NT2/D1 (cell line): ENCODE data around the gene PHRF1.

Experiments used
- DNase-seq: peaks from one replicate; pipeline ENCODE4 v3.0.0-alpha.2; 2011; ENCODE audit warnings: low read depth, low spot score
- H3K27me3 ChIP-seq: 2 replicates; pipeline ENCODE4 v1.6.0; 2011; ENCODE audit warnings: mild to moderate bottlenecking; ENCODE audit not compliant: insufficient read length, insufficient read depth
- H3K36me3 ChIP-seq: 2 replicates; pipeline ENCODE4 v1.6.1; 2011; ENCODE audit warnings: mild to moderate bottlenecking, low read length, mixed read lengths; ENCODE audit not compliant: insufficient read depth, insufficient read length
- H3K4me1 ChIP-seq: 2 replicates; pipeline ENCODE4 v1.5.1; 2011; ENCODE audit not compliant: insufficient read depth, insufficient read length
- H3K4me3 ChIP-seq: 2 replicates; pipeline ENCODE4 v1.5.1; 2011; ENCODE audit warnings: low read depth; ENCODE audit not compliant: insufficient read length
- H3K9ac ChIP-seq: 2 replicates; pipeline ENCODE4 v1.6.0; 2011; ENCODE audit warnings: low read depth; ENCODE audit not compliant: insufficient read length
- H3K9me3 ChIP-seq: 2 replicates; pipeline ENCODE4 v1.5.1; 2011; ENCODE audit warnings: mild to moderate bottlenecking, low read length; ENCODE audit not compliant: insufficient read depth
- SUZ12 ChIP-seq: IDR thresholded peaks from 2 replicates; pipeline ENCODE4 v1.6.1; 2011; ENCODE audit not compliant: insufficient read length, insufficient read depth; ENCODE audit errors: extremely low read depth
- YY1 ChIP-seq: IDR thresholded peaks from 2 replicates; pipeline ENCODE4 v1.6.1; 2011; ENCODE audit not compliant: insufficient read length, insufficient read depth
- ZNF274 ChIP-seq: IDR thresholded peaks from 2 replicates; pipeline ENCODE4 v1.6.1; 2011; ENCODE audit warnings: mild to moderate bottlenecking, low read depth, low read length

Gene PHRF1

DNA sequence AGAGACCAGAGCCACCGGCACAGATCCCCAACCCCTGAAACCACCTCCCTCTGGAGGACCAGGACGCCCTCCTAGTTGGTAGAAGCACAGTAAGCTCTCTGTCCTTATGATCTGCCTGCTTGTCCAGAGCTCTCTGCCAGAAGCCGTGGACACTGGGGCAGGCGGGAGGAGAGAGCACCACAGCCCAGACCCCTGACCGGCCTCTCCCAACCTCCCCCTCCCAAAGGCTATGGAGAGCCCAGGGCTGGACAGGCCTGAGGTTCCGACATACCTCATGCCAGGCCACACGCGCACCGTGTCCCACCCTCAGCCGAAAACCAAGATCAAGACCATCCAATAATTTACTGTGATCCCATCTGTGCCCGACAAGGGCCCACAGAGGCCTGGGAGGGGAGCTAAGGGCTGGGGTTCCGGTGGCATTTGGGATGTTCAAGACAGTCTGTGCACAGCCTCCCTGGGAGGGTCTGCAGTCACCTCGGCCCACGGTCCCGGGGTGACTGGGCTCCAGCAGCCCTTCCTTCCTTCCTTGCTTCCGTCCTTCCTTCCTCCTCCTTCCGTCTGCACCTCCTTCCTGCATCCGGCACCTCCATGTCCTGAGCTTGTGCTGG is 44.2 kb upstream of the PHRF1 start:
- TF ChIP-seq SUZ12 (no peak), ZNF274 (no peak), YY1 (no peak)
- no peak for DNase-seq
- H3K36me3 ChIP-seq: peaks cover 54% of the 10 kb centered on the region
- no peaks in the 10 kb centered on the region for H3K9me3 ChIP-seq
- peaks cover 16% of the 10 kb centered on the region for H3K4me1 ChIP-seq
- peak overlapping the region; percentile 42 for H3K9ac ChIP-seq
- peaks cover 10% of the 10 kb centered on the region for H3K27me3 ChIP-seq
- H3K4me3 ChIP-seq: no peak overlapping the region

DNA sequence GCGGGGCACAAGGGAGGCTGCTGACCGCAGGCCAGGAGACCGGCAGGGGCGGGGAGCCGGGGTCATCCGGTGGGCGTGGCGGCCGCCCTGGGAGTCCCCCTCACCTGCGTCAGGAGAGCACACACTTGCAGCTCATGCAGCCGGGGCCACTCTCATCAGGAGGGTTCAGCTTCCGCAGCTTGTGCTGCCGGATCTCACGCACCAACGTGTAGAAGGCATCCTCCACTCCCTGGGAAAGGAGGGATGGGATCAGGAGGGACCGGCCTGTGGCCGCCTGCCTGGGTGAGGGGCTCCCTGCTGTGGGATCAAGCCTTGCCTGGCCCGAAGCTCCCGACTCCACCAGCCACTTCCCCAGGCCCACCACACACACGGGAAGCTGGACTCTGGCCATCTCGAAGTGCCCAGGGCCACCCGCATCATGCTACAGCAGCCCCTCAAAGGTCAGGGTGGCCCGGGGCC is 43.7 kb upstream of the PHRF1 start:
- no peaks in the 10 kb centered on the region for H3K9me3 ChIP-seq
- H3K9ac ChIP-seq: peak overlapping the region; percentile 42
- H3K27me3 ChIP-seq: peaks cover 15% of the 10 kb centered on the region
- H3K4me1 ChIP-seq: peaks cover 19% of the 10 kb centered on the region
- no peak for TF ChIP-seq ZNF274
- peak overlapping the region; percentile 8 for H3K4me3 ChIP-seq
- DNase-seq: no peak
- peaks cover 54% of the 10 kb centered on the region for H3K36me3 ChIP-seq

DNA sequence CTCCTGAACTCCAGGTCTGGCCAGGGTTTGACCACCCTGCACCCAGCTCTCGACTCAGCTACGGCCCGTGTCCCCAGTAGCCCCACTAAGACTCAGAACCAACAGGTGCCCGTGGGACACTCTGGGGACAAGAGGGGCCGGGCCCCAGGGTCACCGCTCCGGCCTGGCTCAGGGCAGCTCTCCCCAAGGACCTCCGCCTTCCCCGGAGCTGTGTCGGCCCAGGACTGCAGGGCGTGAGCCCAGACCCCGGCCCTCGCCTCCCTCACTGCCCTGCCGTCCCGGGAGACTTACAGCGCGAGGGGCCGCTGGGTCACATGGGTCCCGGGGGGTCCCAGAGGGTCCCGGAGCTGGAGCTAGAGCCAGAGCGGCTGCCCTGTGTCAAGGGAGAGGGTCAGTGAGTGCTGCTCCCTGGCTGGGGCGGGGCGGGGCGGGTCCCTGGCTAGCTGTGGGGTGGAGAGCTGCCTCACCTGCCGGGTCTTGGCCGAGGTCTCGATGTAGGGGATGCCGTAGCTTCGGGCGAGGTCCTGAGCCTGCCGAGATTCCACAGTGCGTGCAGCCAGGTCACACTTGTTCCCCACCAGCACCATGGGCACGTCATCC is 43.2 kb upstream of the PHRF1 start:
- H3K4me1 ChIP-seq: peaks cover 24% of the 10 kb centered on the region
- H3K27me3 ChIP-seq: peaks cover 21% of the 10 kb centered on the region
- H3K4me3 ChIP-seq: peak overlapping the region; percentile 8
- no peak for DNase-seq
- H3K9me3 ChIP-seq: no peaks in the 10 kb centered on the region
- peak overlapping the region; percentile 94 for H3K9ac ChIP-seq
- TF ChIP-seq SUZ12: no peak
- TF ChIP-seq YY1: no peak
- no peak for TF ChIP-seq ZNF274
- peaks cover 54% of the 10 kb centered on the region for H3K36me3 ChIP-seq

DNA sequence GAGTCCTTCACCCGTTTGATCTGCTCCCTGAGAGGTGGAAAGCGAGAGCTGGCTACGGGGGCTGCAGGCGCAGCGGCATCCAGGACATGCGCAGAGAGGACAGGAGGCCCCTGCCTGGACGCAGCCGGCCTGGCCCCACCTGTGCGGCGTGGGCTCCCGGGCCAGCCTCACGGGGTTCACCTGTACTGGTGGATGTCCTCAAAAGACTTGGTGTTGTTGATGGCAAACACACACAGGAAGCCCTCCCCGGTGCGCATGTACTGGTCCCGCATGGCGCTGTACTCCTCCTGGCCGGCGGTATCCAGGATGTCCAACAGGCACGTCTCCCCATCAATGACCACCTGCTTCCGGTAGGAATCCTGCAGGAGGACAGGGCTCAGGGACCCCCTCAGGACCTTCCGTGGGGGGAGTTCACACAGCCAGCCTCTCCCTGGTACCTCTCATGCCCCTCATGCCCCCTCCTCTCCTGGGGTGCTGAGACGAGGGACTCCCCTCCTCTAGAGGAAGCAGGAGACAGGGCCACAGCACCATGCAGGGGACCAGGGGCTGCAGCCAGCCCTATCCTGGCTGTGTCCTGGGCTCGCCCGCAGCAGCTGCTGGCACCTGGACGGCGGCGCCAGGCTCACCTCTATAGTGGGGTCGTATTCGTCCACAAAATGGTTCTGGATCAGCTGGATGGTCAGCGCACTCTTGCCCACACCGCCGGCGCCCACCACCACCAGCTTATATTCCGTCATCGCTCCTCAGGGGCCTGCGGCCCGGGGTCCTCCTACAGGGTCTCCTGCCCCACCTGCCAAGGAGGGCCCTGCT is 42.5 kb upstream of the PHRF1 start:
- Histone ChIP-seq H3K36me3 (peaks cover 49% of the 10 kb centered on the region), H3K27me3 (peaks cover 26% of the 10 kb centered on the region), H3K9me3 (no peaks in the 10 kb centered on the region), H3K4me3 (peak overlapping the region; percentile 80), H3K4me1 (peaks cover 25% of the 10 kb centered on the region), H3K9ac (peak overlapping the region; percentile 94)
- DNase-seq: no peak
- no peak for TF ChIP-seq SUZ12
- no peak for TF ChIP-seq YY1
- TF ChIP-seq ZNF274: no peak

DNA sequence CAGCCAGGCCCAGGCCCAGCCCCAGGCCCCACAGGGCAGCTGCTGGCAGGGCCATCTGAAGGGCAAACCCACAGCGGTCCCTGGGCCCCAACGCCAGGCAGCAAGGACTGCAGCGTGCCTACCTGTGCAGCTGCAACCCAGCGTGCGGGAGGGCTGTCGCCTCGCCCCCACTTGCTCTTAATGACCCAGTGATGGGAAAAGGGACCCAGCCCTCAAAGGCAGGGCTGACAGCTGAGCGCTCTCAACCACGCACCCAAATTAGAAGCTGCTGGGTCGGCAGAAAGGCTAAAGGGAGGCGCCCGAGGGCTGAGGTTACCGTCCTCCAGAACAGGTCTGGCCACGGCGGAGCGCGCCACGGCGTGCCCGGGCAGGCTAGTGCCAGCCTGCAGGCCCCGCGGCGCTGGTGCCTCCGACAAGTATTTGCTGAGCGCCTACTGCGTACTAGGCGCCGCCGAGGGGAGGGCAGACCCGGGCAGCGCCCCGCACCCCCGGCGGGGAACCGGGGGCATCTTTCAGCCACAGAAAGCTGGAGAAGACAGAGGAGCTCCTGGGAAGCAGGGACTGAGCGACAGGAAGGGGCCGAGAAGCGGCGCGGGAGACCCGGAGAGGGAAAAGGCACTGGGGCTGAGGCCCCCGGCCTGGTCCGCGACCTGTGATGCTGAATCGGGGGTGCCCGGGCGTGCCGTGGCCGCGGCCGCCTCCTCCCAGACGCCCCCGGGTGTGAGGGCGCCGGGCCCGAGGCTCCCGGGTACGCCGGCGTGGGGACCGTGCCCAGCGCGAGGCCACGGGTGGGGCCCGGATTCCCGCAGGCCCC is 41.7 kb upstream of the PHRF1 start:
- H3K27me3 ChIP-seq: peaks cover 26% of the 10 kb centered on the region
- peaks cover 21% of the 10 kb centered on the region for H3K4me1 ChIP-seq
- no peak for TF ChIP-seq SUZ12
- TF ChIP-seq YY1: no peak
- no peak for TF ChIP-seq ZNF274
- H3K9me3 ChIP-seq: no peaks in the 10 kb centered on the region
- DNase-seq: no peak
- H3K9ac ChIP-seq: peak overlapping the region; percentile 94
- H3K4me3 ChIP-seq: peak overlapping the region; percentile 80
- H3K36me3 ChIP-seq: peaks cover 41% of the 10 kb centered on the region

DNA sequence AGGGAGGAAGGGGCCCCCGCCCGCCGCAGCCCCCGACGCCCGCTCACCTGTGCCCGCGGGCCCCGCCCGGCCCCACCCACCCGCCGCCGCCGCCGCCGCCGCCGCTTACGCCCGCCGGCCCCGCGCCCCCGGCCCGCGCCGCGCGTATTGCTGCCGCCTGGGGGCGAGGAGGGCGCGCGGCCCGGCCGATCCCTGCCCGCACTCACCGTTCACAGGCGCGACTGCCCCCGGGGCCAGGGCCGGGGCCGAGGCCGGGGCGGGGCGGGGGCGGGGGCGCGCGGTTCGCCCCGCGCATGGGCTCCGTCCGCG is 41.1 kb upstream of the PHRF1 start:
- peaks cover 26% of the 10 kb centered on the region for H3K4me1 ChIP-seq
- H3K4me3 ChIP-seq: peak overlapping the region; percentile 84
- H3K27me3 ChIP-seq: peaks cover 26% of the 10 kb centered on the region
- H3K9ac ChIP-seq: peak overlapping the region; percentile 94
- peaks cover 37% of the 10 kb centered on the region for H3K36me3 ChIP-seq
- DNase-seq: no peak
- TF ChIP-seq SUZ12 (no peak), YY1 (no peak), ZNF274 (no peak)
- H3K9me3 ChIP-seq: no peaks in the 10 kb centered on the region
